ENCODE data around the gene PLA2G12A. TPM values are rescaled to one million over a fixed set of nuclear protein-coding genes. Genes with fewer than 3 reads are reported as not detected.

PLA2G12A gene
- total RNA-seq, 1 experiment from 2014 or later = 47.3 TPM

- no peak overlapping the region for H3K27ac ChIP-seq (ENCODE audit: insufficient read length, low read depth, low read length)
- H3K56ac ChIP-seq (ENCODE audit: insufficient read length, low read depth, low read length) = no peak overlapping the region
- no peak overlapping the region for H4K8ac ChIP-seq (replicated peaks; ENCODE audit: insufficient read length, low read depth, low read length)
- Mint-ChIP-seq H3K27ac (no peak overlapping the region), H3K27me3 (ENCODE audit: low read depth) (no peaks in the 10 kb centered on the region), H3K36me3 (ENCODE audit: insufficient read depth in 1 of 3, low read depth in 3 of 3) (peaks cover 18 to 38% (median 33%) of the 10 kb centered on the region in 3 experiments), H3K4me1 (peaks cover 28 to 35% of the 10 kb centered on the region in 2 experiments), H3K9me3 (peaks cover 14 to 17% of the 10 kb centered on the region in 2 experiments), H3K4me3 (no peak overlapping the region)
- no peak overlapping the region for H2AK5ac ChIP-seq (ENCODE audit: insufficient read length, low read length)
- WGBS (ENCODE audit: extremely low coverage, insufficient read length, low lambda C conversion rate) = no CpG with 5 or more reads among the region's 6 CpGs
- H3K23ac ChIP-seq (ENCODE audit: insufficient read length, low read depth, low read length) = no peak overlapping the region
- no peaks in the 10 kb centered on the region for H3K9me3 ChIP-seq (ENCODE audit: control insufficient read depth, low read depth, low read length)
- no peak overlapping the region for H2AFZ ChIP-seq (ENCODE audit: low read length)
- no peak overlapping the region for H2BK12ac ChIP-seq (ENCODE audit: insufficient read length, low read depth, low read length)
- no peak overlapping the region for H2BK120ac ChIP-seq (ENCODE audit: low read depth, low read length, poor library complexity, severe bottlenecking)
- H2BK5ac ChIP-seq (ENCODE audit: insufficient read length, low read length) = no peak overlapping the region
- TF ChIP-seq, protein P1, sequence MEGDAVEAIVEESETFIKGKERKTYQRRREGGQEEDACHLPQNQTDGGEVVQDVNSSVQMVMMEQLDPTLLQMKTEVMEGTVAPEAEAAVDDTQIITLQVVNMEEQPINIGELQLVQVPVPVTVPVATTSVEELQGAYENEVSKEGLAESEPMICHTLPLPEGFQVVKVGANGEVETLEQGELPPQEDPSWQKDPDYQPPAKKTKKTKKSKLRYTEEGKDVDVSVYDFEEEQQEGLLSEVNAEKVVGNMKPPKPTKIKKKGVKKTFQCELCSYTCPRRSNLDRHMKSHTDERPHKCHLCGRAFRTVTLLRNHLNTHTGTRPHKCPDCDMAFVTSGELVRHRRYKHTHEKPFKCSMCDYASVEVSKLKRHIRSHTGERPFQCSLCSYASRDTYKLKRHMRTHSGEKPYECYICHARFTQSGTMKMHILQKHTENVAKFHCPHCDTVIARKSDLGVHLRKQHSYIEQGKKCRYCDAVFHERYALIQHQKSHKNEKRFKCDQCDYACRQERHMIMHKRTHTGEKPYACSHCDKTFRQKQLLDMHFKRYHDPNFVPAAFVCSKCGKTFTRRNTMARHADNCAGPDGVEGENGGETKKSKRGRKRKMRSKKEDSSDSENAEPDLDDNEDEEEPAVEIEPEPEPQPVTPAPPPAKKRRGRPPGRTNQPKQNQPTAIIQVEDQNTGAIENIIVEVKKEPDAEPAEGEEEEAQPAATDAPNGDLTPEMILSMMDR (conservative IDR thresholded peaks at IDR 0.05) = no peak
- H2BK15ac ChIP-seq (ENCODE audit: low read depth, low read length) = no peak overlapping the region
- H2BK20ac ChIP-seq (ENCODE audit: low read depth, low read length, poor library complexity, severe bottlenecking) = no peak overlapping the region
- no peak overlapping the region for H3K18ac ChIP-seq (ENCODE audit: insufficient read length, low read depth, low read length)
- no peaks in the 10 kb centered on the region for H3K79me1 ChIP-seq (ENCODE audit: insufficient read depth, low read depth, low read length, poor library complexity, severe bottlenecking)
- no peak overlapping the region for H3K4ac ChIP-seq (ENCODE audit: low read depth, low read length)
- no peak overlapping the region for H4K5ac ChIP-seq (ENCODE audit: insufficient read length, low read depth, low read length)
- no peaks in the 10 kb centered on the region for H4K20me1 ChIP-seq (ENCODE audit: control insufficient read depth, insufficient read depth, insufficient read length)
- no peak overlapping the region for H3T11ph ChIP-seq (ENCODE audit: low read length)
- no peak overlapping the region for H3K14ac ChIP-seq (ENCODE audit: insufficient read depth, low read length)
- no peak for DNase-seq
- H3K4me1 ChIP-seq (ENCODE audit: insufficient read depth, low read length) = peaks cover 3% of the 10 kb centered on the region
- no peaks in the 10 kb centered on the region for H3K79me2 ChIP-seq (ENCODE audit: insufficient read depth, low read length)
- no peaks in the 10 kb centered on the region for H3K27me3 ChIP-seq (ENCODE audit: insufficient read depth, low read length)
- H3K23me2 ChIP-seq (ENCODE audit: insufficient read length, low read depth, low read length, poor library complexity, severe bottlenecking) = no peaks in the 10 kb centered on the region
- no peak overlapping the region for H3K9ac ChIP-seq (ENCODE audit: extremely low read depth, insufficient read length, low read length)
- no peak overlapping the region for H3K4me2 ChIP-seq (ENCODE audit: insufficient read depth, insufficient read length, low read length)
- no peak overlapping the region for H4K91ac ChIP-seq (ENCODE audit: insufficient read length, low read depth, low read length)
These were observed 46.1 kb downstream of the PLA2G12A start for GRCh38 chr4:109683621-109684253.

Data from H9 (cell line).